ENCODE data around the gene OR51B4. TPM values are rescaled to one million over a fixed set of nuclear protein-coding genes. Genes with fewer than 3 reads are reported as not detected.

OR51B4 gene
- total and polyA plus RNA-seq, 9 of the 15 experiments (the other 6 are each of a cell fraction or from before 2014, with no cell fraction given): 17.1 to 64.6 (median 39.9) TPM

GRCh38 chr11:5258543-5259262 is 43.0 kb downstream of the OR51B4 start (continued):
- no peak for TF ChIP-seq SRF (CRISPR knock-in tag; IDR thresholded peaks at IDR 0.05)
- no peak for TF ChIP-seq RFX5 (IDR thresholded peaks at IDR 0.05; ENCODE audit: low read depth, low read length)
- TF ChIP-seq PYGO2 (tag; IDR thresholded peaks at IDR 0.05): no peak
- TF ChIP-seq RBFOX2 (IDR thresholded peaks at IDR 0.05; ENCODE audit: low read depth, low read length): 0 out of 2 replicates have a peak, but pooled peaks have one; percentile 17
- peak; percentile 51; the same call in 1 of the 2 replicates for TF ChIP-seq ETV1 (tag; conservative IDR thresholded peaks at IDR 0.05; ENCODE audit: low read depth)
- no peak for TF ChIP-seq GTF2F1 (IDR thresholded peaks at IDR 0.05; ENCODE audit: low read depth, low read length)
- TF ChIP-seq NFIX (CRISPR knock-in tag; IDR thresholded peaks at IDR 0.05; ENCODE audit: low read depth): 0 out of 2 replicates have a peak, but pooled peaks have one; percentile 18
- TF ChIP-seq ZBTB9 (CRISPR knock-in tag; IDR thresholded peaks at IDR 0.05): no peak
- TF ChIP-seq ZNF316 (IDR thresholded peaks at IDR 0.05): peak; percentile 72
- TF ChIP-seq ZBTB7A (IDR thresholded peaks at IDR 0.05; ENCODE audit: borderline replicate concordance, control insufficient read depth, low read depth, low read length): no peak
- peak; percentile 43 for TF ChIP-seq ZFP36 (IDR thresholded peaks at IDR 0.05; ENCODE audit: low read depth, low read length, partially characterized antibody)
- no peak for TF ChIP-seq ZNF586 (CRISPR knock-in tag; conservative IDR thresholded peaks at IDR 0.05)
- no peak for TF ChIP-seq ZBED1 (IDR thresholded peaks at IDR 0.05)
- TF ChIP-seq CBFB (CRISPR knock-in tag; IDR thresholded peaks at IDR 0.05): no peak
- no peak for TF ChIP-seq ZNF57 (CRISPR knock-in tag; IDR thresholded peaks at IDR 0.05)
- TF ChIP-seq SMARCA4 (IDR thresholded peaks at IDR 0.05): peak; percentile 56; the same call in 1 of the 2 replicates
- TF ChIP-seq HLTF (IDR thresholded peaks at IDR 0.05): no peak
- TF ChIP-seq ARID4B (CRISPR knock-in tag; IDR thresholded peaks at IDR 0.05): peak; percentile 51; the same call in 1 of the 2 replicates
- TF ChIP-seq RBM34 (IDR thresholded peaks at IDR 0.05; ENCODE audit: borderline replicate concordance, insufficient read depth, low read length): no peak
- no peak for TF ChIP-seq HDAC1 (IDR thresholded peaks at IDR 0.05)
- no peak for TF ChIP-seq TAF7 (tag; IDR thresholded peaks at IDR 0.05)
- TF ChIP-seq TAL1 (IDR thresholded peaks at IDR 0.05): no peak
- TF ChIP-seq EWSR1 (IDR thresholded peaks at IDR 0.05; ENCODE audit: borderline replicate concordance, low read depth, partially characterized antibody): no peak
